DMS53 treated with DMSO at 0.1 percent for 48 hours (cell line): Measurements from ENCODE around the gene FIBCD1.
A peak's percentile ranks its signal among the peaks of the same experiment; 100 is the strongest.

ENCODE experiments used
- DNase-seq: peaks from one replicate; lab custom pipeline; 2025; ENCODE audit not compliant: unreplicated experiment; lab: John Stamatoyannopoulos, UW

Gene FIBCD1

GRCh38 chr9:130884111-130884531 is 54.9 kb downstream of the FIBCD1 start:
- no peak for DNase-seq

GRCh38 chr9:130883479-130883878 is 55.6 kb downstream of the FIBCD1 start:
- no peak for DNase-seq

GRCh38 chr9:130882696-130883225 is 56.3 kb downstream of the FIBCD1 start:
- DNase-seq = no peak

- DNase-seq = no peak
These were observed 57.5 kb downstream of the FIBCD1 start for GRCh38 chr9:130881516-130881915.

GRCh38 chr9:130880599-130881220 is 58.3 kb downstream of the FIBCD1 start:
- no peak for DNase-seq

- no peak for DNase-seq
These were observed 59.1 kb downstream of the FIBCD1 start for GRCh38 chr9:130879863-130880411.

- DNase-seq = no peak
These were observed 60.8 kb downstream of the FIBCD1 start for GRCh38 chr9:130878295-130878694.

- no peak for DNase-seq
These were observed 61.7 kb downstream of the FIBCD1 start for GRCh38 chr9:130877300-130877699.

GRCh38 chr9:130874783-130875182 is 64.3 kb downstream of the FIBCD1 start:
- DNase-seq = no peak

GRCh38 chr9:130873966-130874365 is 65.1 kb downstream of the FIBCD1 start:
- no peak for DNase-seq

- DNase-seq = no peak
These were observed 66.0 kb downstream of the FIBCD1 start for GRCh38 chr9:130872912-130873503.

GRCh38 chr9:130872508-130872907 is 66.5 kb downstream of the FIBCD1 start:
- DNase-seq = no peak

- no peak for DNase-seq
These were observed 67.0 kb downstream of the FIBCD1 start for GRCh38 chr9:130872093-130872492.

- DNase-seq = no peak
These were observed 67.5 kb downstream of the FIBCD1 start for GRCh38 chr9:130871395-130872062.

- DNase-seq = no peak
These were observed 68.3 kb downstream of the FIBCD1 start for GRCh38 chr9:130870491-130871381.

GRCh38 chr9:130869250-130869649 is 69.8 kb downstream of the FIBCD1 start:
- no peak for DNase-seq

- no peak for DNase-seq
These were observed 70.8 kb downstream of the FIBCD1 start for GRCh38 chr9:130868230-130868629.

- no peak for DNase-seq
These were observed 71.5 kb downstream of the FIBCD1 start for GRCh38 chr9:130867556-130867955.

GRCh38 chr9:130866474-130866965 is 72.5 kb downstream of the FIBCD1 start:
- DNase-seq = peak; percentile 89

GRCh38 chr9:130865921-130866320 is 73.1 kb downstream of the FIBCD1 start:
- no peak for DNase-seq

- DNase-seq = no peak
These were observed 74.5 kb downstream of the FIBCD1 start for GRCh38 chr9:130864541-130864940.
